ENCODE data around the gene DGCR8. TPM values are rescaled to one million over a fixed set of nuclear protein-coding genes. Genes with fewer than 3 reads are reported as not detected.

Gene DGCR8
- total RNA-seq, 2 experiments from 2014 or later, result 17.8 to 18.5 TPM

DNA sequence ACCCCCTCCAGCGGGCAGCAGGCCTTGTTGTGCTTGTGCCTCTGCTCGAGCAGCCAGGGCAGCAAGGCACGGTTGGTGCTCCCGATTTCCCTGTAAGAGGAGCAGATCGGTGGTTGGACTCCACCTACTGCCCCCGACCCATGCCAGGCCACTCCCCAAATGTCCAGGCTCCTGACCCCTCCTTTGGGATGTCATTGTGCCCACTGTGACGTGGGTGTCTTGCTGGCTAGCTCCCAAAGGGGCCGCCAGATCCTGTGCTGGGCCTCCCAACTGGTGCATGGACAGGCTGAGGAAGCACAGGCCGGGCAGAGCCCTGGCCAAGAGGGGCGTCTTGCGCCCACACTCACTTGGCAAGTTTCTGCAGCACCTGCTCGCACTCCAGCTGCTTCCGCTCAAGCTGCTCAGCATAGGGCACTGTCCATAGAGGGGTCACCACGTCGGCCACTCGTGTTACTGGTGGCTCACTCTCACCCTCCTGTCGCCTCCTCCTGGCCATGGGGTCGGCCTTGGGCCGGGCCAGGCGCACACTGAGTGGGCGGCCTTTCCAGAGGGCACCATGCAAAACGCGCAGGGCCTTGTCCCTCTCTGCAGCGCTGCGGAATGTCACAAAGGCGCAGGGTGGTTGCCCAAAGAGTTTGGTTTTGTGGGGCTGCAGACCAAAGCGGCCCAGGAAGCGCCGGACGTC is 35.8 kb downstream of the DGCR8 start, which contains the start of gene RANBP1:
Gene RANBP1 (plus strand): TSS at position 414 of the 685 bp plus-strand sequence. CDS start 81 bp downstream, at position 495.
- ATAC-seq (ENCODE audit: poor library complexity), result no peak
- Histone ChIP-seq H3K9me3 (ENCODE audit: control insufficient read depth in 1 of 2, insufficient read depth in 1 of 2, low read length in 2 of 2) (peaks cover 0 to 7% of the 10 kb centered on the region in 2 experiments), H3K4me3 (ENCODE audit: low read length) (peak within 1 kb of the TSS; percentile 85), H3K4me1 (ENCODE audit: insufficient read depth, low read length) (peaks cover 78% of the 10 kb centered on the region), H3K27me3 (ENCODE audit: control insufficient read depth in 1 of 2, insufficient read depth in 2 of 2, low read length in 2 of 2) (peaks cover 0 to 5% of the 10 kb centered on the region in 2 experiments), H3K36me3 (ENCODE audit: insufficient read depth, low read length) (peaks cover 68% of the 10 kb centered on the region), H3K27ac (ENCODE audit: low read depth in 1 of 2, low read length in 2 of 2) (peak within 1 kb of the TSS; percentile 76 to 84)
- TF ChIP-seq, protein P1, sequence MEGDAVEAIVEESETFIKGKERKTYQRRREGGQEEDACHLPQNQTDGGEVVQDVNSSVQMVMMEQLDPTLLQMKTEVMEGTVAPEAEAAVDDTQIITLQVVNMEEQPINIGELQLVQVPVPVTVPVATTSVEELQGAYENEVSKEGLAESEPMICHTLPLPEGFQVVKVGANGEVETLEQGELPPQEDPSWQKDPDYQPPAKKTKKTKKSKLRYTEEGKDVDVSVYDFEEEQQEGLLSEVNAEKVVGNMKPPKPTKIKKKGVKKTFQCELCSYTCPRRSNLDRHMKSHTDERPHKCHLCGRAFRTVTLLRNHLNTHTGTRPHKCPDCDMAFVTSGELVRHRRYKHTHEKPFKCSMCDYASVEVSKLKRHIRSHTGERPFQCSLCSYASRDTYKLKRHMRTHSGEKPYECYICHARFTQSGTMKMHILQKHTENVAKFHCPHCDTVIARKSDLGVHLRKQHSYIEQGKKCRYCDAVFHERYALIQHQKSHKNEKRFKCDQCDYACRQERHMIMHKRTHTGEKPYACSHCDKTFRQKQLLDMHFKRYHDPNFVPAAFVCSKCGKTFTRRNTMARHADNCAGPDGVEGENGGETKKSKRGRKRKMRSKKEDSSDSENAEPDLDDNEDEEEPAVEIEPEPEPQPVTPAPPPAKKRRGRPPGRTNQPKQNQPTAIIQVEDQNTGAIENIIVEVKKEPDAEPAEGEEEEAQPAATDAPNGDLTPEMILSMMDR (IDR thresholded peaks at IDR 0.05), result no peak
- Mint-ChIP-seq H3K27ac (peak within 1 kb of the TSS; percentile 82), H3K27me3 (no peaks in the 10 kb centered on the region), H3K36me3 (ENCODE audit: low read depth) (peaks cover 62% of the 10 kb centered on the region), H3K9me3 (no peaks in the 10 kb centered on the region), H3K4me1 (ENCODE audit: low read depth) (peaks cover 33% of the 10 kb centered on the region), H3K4me3 (peak within 1 kb of the TSS; percentile 97)
- DNase-seq, result no peak
- CTCF ChIA-PET, result interaction anchor here (0.8 kb wide), 1 partner anchor 13 kb away, joined by 3 read pairs; no protein-coding TSS in a partner anchor
- POLR2A ChIA-PET, result interaction anchor here (0.7 to 3.1 kb wide), 4 partner anchors 10 to 95 kb away, joined by 3 to 20 read pairs (median 12); partner anchors contain the start of genes TANGO2 and ZDHHC8
- intact Hi-C loops (cut with DNase I, micrococcal nuclease), result loop anchor here (2.0 to 10.0 kb wide), 7 partner anchors 15 to 994 kb away; partner anchors contain the start of genes DGCR2 (in 1 of the 2), GNB1L (in 1 of the 2), MED15 (in 1 of the 2) and RTL10 (in 1 of the 2)

DNA sequence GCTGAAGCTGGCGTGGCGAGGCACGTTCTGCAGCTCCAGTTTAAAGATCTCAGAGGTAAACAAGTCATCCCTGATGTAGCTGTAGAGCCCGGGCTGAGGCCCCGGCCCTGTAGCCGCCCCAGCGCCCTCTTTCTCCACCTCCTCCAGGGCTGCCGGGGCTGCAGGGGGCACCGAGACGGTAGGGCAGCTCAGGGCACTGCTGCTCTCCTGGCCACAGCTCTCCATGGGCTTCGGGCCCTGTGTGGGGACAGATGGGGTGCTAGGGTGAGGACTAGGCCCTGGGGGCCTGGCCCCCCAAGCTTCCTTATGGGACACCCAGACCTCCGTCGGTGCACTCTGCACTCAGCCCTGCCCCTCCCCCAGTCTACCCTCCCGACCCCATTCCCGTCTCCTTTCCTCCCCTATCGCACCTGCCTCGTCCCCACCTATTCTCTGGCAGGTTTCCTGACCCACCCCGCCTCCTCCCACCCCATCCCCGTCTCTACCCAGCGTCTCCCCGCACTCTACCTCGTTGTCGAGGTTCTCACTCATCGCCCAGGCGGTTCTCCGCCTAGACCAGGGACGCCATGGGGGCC is 36.4 kb downstream of the DGCR8 start:
- Mint-ChIP-seq H3K4me3 (peak overlapping the region; percentile 97), H3K27ac (peak overlapping the region; percentile 82), H3K36me3 (ENCODE audit: low read depth) (peaks cover 56% of the 10 kb centered on the region), H3K9me3 (no peaks in the 10 kb centered on the region), H3K4me1 (ENCODE audit: low read depth) (peaks cover 33% of the 10 kb centered on the region), H3K27me3 (no peaks in the 10 kb centered on the region)
- H3K4me1 ChIP-seq (ENCODE audit: insufficient read depth, low read length), result peaks cover 75% of the 10 kb centered on the region
- H3K9me3 ChIP-seq (ENCODE audit: control insufficient read depth in 1 of 2, insufficient read depth in 1 of 2, low read length in 2 of 2), result peaks cover 0 to 7% of the 10 kb centered on the region in 2 experiments
- intact Hi-C loops (cut with DNase I, micrococcal nuclease), result loop anchor here (2.0 to 10.0 kb wide), 7 partner anchors 16 to 994 kb away; partner anchors contain the start of genes DGCR2 (in 1 of the 2), GNB1L (in 1 of the 2), MED15 (in 1 of the 2) and RTL10 (in 1 of the 2)
- peak overlapping the region; percentile 76 to 84 for H3K27ac ChIP-seq (ENCODE audit: low read depth in 1 of 2, low read length in 2 of 2)
- ChIA-PET CTCF (interaction anchor here (0.8 to 2.1 kb wide), 2 partner anchors 13 kb away, joined by 3 to 8 read pairs; no protein-coding TSS in a partner anchor), POLR2A (interaction anchor here (0.6 to 3.1 kb wide), 16 partner anchors 10 to 637 kb away, joined by 3 to 20 read pairs (median 4); partner anchors contain the start of genes CDC45, DGCR6L, TANGO2 and ZDHHC8)
- peaks cover 0 to 5% of the 10 kb centered on the region in 2 experiments for H3K27me3 ChIP-seq (ENCODE audit: control insufficient read depth in 1 of 2, insufficient read depth in 2 of 2, low read length in 2 of 2)
- H3K36me3 ChIP-seq (ENCODE audit: insufficient read depth, low read length), result peaks cover 67% of the 10 kb centered on the region
- DNase-seq, result no peak
- peak overlapping the region; percentile 85 for H3K4me3 ChIP-seq (ENCODE audit: low read length)
- TF ChIP-seq, protein P1 (IDR thresholded peaks at IDR 0.05), result no peak
- ATAC-seq (ENCODE audit: poor library complexity), result no peak

Data from CD4-positive, alpha-beta T cell (primary cell).